ENCODE measurements around the gene DUSP18. TPM values are rescaled to one million over a fixed set of nuclear protein-coding genes. Genes with fewer than 3 reads are reported as not detected.

The DUSP18 gene
- total RNA-seq, 1 donor from 2014 or later: 8.6 TPM

- Histone ChIP-seq H3K4me3 (ENCODE audit: insufficient read depth, low read depth, low read length) (peak within 1 kb of the TSS; percentile 60), H3K9ac (ENCODE audit: low read length) (peak within 1 kb of the TSS; percentile 76), H3K27ac (ENCODE audit: low read depth, low read length) (no peak within 1 kb of the TSS), H3K27me3 (ENCODE audit: insufficient read depth, low read length) (no peaks in the 10 kb centered on the region), H3K4me1 (ENCODE audit: insufficient read depth, low read length) (peaks cover 6% of the 10 kb centered on the region), H3K4me2 (ENCODE audit: low read length) (peak within 1 kb of the TSS; percentile 94), H4K20me1 (ENCODE audit: insufficient read depth, low read length) (no peaks in the 10 kb centered on the region), H3K9me3 (ENCODE audit: insufficient read depth, low read depth, low read length) (no peaks in the 10 kb centered on the region), H3K36me3 (ENCODE audit: insufficient read depth, low read length) (no peaks in the 10 kb centered on the region), H2AFZ (ENCODE audit: low read depth, low read length) (peak within 1 kb of the TSS; percentile 96), H3K79me2 (ENCODE audit: insufficient read depth, low read length) (no peaks in the 10 kb centered on the region)
- peaks cover 34% of the 10 kb centered on the region for H3K27me3 Mint-ChIP-seq (ENCODE audit: low read depth, unreplicated experiment)
- H3K4me1 Mint-ChIP-seq (ENCODE audit: low read depth, unreplicated experiment): no peaks in the 10 kb centered on the region
- no peaks in the 10 kb centered on the region for H3K9me3 Mint-ChIP-seq (ENCODE audit: unreplicated experiment)
- TF ChIP-seq EZH2 (IDR thresholded peaks at IDR 0.05; ENCODE audit: insufficient read depth, low read length): no peak
- no peak for TF ChIP-seq CTCF (IDR thresholded peaks at IDR 0.05; ENCODE audit: insufficient read depth, low read depth, low read length)
- no peaks in the 10 kb centered on the region for H3K36me3 Mint-ChIP-seq (ENCODE audit: low read depth, unreplicated experiment)
- peak within 1 kb of the TSS; percentile 85 for H3K4me3 Mint-ChIP-seq (ENCODE audit: unreplicated experiment)
- DNase-seq (ENCODE audit: low read depth) (no peak), FAIRE-seq (no peak)
- peak within 1 kb of the TSS; percentile 18 for H3K27ac Mint-ChIP-seq (ENCODE audit: unreplicated experiment)
Measured at GRCh38 chr22:30694640-30695350, 27.1 kb upstream of the DUSP18 start, which contains the start of gene OSBP2. Gene OSBP2 (plus strand): TSS chr22:30694874. CDS start chr22:30694910, 36 bp downstream.

DNA sequence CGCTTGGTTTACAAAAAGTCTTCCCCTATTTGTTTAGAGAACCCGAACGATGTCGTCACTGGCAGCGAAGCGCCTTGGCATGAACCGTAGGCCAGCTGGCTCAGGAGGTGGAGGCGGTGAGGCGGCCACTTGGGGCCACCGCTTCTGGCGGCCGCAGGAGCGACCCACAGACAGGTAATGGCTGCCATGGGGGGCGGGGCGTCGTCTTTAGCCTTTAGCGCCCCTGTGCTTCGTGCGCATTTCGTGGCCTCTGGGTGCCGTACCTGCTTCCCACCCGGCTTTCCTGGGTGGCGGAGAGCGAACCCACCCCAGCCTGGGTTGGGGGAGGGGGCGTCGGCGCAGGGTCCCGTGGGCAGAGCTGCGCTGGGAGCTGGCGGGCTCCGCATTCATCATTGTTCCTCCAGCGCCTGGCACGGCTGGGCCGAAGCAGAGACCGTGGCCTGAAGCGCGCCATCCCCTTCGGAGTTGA is 26.5 kb upstream of the DUSP18 start:
- Histone ChIP-seq H3K9me3 (ENCODE audit: insufficient read depth, low read depth, low read length) (no peaks in the 10 kb centered on the region), H3K36me3 (ENCODE audit: insufficient read depth, low read length) (no peaks in the 10 kb centered on the region), H3K9ac (ENCODE audit: low read length) (peak overlapping the region; percentile 62), H2AFZ (ENCODE audit: low read depth, low read length) (peak overlapping the region; percentile 81), H4K20me1 (ENCODE audit: insufficient read depth, low read length) (no peaks in the 10 kb centered on the region), H3K4me2 (ENCODE audit: low read length) (peak overlapping the region; percentile 94), H3K27ac (ENCODE audit: low read depth, low read length) (no peak overlapping the region), H3K4me3 (ENCODE audit: insufficient read depth, low read depth, low read length) (peak overlapping the region; percentile 55), H3K79me2 (ENCODE audit: insufficient read depth, low read length) (no peaks in the 10 kb centered on the region), H3K4me1 (ENCODE audit: insufficient read depth, low read length) (peaks cover 6% of the 10 kb centered on the region), H3K27me3 (ENCODE audit: insufficient read depth, low read length) (no peaks in the 10 kb centered on the region)
- Mint-ChIP-seq H3K4me3 (ENCODE audit: unreplicated experiment) (peak overlapping the region; percentile 85), H3K9me3 (ENCODE audit: unreplicated experiment) (no peaks in the 10 kb centered on the region), H3K27ac (ENCODE audit: unreplicated experiment) (peak overlapping the region; percentile 18), H3K27me3 (ENCODE audit: low read depth, unreplicated experiment) (peaks cover 34% of the 10 kb centered on the region), H3K4me1 (ENCODE audit: low read depth, unreplicated experiment) (no peaks in the 10 kb centered on the region), H3K36me3 (ENCODE audit: low read depth, unreplicated experiment) (no peaks in the 10 kb centered on the region)
- FAIRE-seq (no peak), DNase-seq (ENCODE audit: low read depth) (no peak)
- no peak for TF ChIP-seq CTCF (IDR thresholded peaks at IDR 0.05; ENCODE audit: insufficient read depth, low read depth, low read length)
- TF ChIP-seq EZH2 (IDR thresholded peaks at IDR 0.05; ENCODE audit: insufficient read depth, low read length): no peak

DNA sequence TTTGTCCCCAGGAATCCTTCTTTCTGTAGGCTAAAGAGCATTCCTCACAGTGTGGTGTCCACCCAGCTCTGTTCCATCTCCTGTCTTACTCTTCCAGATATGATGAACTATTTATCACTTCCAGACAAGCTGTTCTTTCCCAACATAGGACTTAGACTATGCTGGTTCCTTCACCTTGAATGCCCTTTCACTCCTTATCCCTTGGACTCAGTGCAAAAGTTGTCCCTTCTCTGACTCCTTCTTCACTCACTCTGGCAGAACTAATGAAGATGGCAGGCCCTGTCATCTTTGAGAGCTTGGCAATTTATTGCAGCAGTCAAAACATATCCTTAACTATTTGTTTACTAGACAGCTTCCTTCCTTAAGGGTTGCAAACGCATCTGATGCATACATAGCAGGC is 23.5 kb upstream of the DUSP18 start:
- no peaks in the 10 kb centered on the region for H3K79me2 ChIP-seq (ENCODE audit: insufficient read depth, low read length)
- no peak for FAIRE-seq
- H3K4me1 Mint-ChIP-seq (ENCODE audit: low read depth, unreplicated experiment): no peaks in the 10 kb centered on the region
- H3K27ac ChIP-seq (ENCODE audit: low read depth, low read length): no peak overlapping the region
- no peak for TF ChIP-seq EZH2 (IDR thresholded peaks at IDR 0.05; ENCODE audit: insufficient read depth, low read length)
- TF ChIP-seq CTCF (IDR thresholded peaks at IDR 0.05; ENCODE audit: insufficient read depth, low read depth, low read length): no peak
- H3K36me3 ChIP-seq (ENCODE audit: insufficient read depth, low read length): no peaks in the 10 kb centered on the region
- H3K4me3 Mint-ChIP-seq (ENCODE audit: unreplicated experiment): no peak overlapping the region
- H3K4me2 ChIP-seq (ENCODE audit: low read length): no peak overlapping the region
- no peaks in the 10 kb centered on the region for H3K9me3 Mint-ChIP-seq (ENCODE audit: unreplicated experiment)
- H3K27ac Mint-ChIP-seq (ENCODE audit: unreplicated experiment): no peak overlapping the region
- H3K36me3 Mint-ChIP-seq (ENCODE audit: low read depth, unreplicated experiment): no peaks in the 10 kb centered on the region
- no peaks in the 10 kb centered on the region for H4K20me1 ChIP-seq (ENCODE audit: insufficient read depth, low read length)
- no peak overlapping the region for H3K9ac ChIP-seq (ENCODE audit: low read length)
- H3K9me3 ChIP-seq (ENCODE audit: insufficient read depth, low read depth, low read length): no peaks in the 10 kb centered on the region
- H3K4me3 ChIP-seq (ENCODE audit: insufficient read depth, low read depth, low read length): no peak overlapping the region
- H3K27me3 ChIP-seq (ENCODE audit: insufficient read depth, low read length): no peaks in the 10 kb centered on the region
- no peak for DNase-seq (ENCODE audit: low read depth)
- peaks cover 23% of the 10 kb centered on the region for H3K27me3 Mint-ChIP-seq (ENCODE audit: low read depth, unreplicated experiment)
- peaks cover 6% of the 10 kb centered on the region for H3K4me1 ChIP-seq (ENCODE audit: insufficient read depth, low read length)
- no peak overlapping the region for H2AFZ ChIP-seq (ENCODE audit: low read depth, low read length)
